Measurements from ENCODE around the gene FAM184A. TPM values are rescaled to one million over a fixed set of nuclear protein-coding genes. Genes with fewer than 3 reads are reported as not detected.
A peak's percentile ranks its signal among the peaks of the same experiment; 100 is the strongest.
"Not testable (repeated sequence)": the region's sequence is repeated elsewhere in the genome, so short reads cannot be mapped to it uniquely, and the experiment has no call there.

The FAM184A gene, protein sequence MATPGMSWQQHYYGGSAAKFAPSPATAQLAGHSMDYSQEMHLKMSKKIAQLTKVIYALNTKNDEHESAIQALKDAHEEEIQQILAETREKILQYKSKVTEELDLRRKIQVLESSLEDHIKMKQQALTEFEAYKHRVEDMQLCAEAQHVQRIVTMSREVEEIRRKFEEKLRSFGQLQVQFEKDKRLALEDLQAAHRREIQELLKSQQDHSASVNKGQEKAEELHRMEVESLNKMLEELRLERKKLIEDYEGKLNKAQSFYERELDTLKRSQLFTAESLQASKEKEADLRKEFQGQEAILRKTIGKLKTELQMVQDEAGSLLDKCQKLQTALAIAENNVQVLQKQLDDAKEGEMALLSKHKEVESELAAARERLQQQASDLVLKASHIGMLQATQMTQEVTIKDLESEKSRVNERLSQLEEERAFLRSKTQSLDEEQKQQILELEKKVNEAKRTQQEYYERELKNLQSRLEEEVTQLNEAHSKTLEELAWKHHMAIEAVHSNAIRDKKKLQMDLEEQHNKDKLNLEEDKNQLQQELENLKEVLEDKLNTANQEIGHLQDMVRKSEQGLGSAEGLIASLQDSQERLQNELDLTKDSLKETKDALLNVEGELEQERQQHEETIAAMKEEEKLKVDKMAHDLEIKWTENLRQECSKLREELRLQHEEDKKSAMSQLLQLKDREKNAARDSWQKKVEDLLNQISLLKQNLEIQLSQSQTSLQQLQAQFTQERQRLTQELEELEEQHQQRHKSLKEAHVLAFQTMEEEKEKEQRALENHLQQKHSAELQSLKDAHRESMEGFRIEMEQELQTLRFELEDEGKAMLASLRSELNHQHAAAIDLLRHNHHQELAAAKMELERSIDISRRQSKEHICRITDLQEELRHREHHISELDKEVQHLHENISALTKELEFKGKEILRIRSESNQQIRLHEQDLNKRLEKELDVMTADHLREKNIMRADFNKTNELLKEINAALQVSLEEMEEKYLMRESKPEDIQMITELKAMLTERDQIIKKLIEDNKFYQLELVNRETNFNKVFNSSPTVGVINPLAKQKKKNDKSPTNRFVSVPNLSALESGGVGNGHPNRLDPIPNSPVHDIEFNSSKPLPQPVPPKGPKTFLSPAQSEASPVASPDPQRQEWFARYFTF
- 3.8 and 4.8 TPM in 2 replicates for total RNA-seq (2014; rRNA removed; shearing (Covaris generic))

DNA sequence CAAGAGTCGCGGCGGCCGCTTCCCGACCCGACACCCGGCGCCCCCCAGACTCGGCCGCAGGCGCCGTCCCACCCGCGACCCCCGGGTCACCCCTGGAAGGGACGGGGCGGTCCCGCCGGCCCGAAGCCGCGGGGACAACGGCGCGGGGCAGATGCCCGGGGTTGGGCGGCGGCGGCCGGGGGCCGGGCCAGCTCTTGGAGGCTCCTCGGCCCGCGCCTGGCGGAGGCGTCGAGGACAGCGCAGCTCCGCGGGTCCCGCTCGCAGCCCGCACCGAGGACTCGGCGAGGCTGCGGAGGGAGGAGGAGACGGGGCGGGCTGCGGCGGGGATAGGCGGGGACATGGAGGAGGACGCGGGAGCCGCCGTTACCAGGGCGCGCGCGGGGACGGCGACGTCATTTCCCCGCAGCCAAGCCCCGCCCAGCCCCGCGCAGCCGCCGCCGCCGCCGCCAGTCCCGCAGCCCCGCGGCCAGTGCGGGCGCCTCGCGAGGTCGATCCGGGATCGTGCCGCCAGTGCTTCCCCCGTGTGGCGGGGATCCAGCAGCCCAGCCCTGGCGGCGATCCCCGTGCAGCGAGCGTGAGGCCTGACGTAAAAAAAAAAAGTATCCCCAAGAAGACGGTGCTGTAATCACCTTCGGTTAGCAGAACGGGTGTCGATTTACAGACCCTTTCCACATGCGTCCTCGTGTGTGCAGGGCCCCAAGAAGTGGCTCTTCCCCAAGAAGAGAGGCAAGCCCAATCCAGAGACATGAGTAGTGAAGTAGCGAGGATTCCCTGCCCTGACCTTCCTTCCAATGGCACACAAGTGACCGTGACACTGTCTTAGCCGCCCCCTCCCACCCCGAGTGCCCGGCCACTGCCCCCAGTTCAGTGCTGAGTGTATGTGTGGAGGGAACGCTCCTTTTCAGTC lies at the start of gene FAM184A:
FAM184A (minus strand) TSS at position 289 of the 907 bp plus-strand sequence. CDS start 365 bp downstream, outside the sequence.
- peak; percentile 72 for DNase-seq (ENCODE audit: low read depth)

DNA sequence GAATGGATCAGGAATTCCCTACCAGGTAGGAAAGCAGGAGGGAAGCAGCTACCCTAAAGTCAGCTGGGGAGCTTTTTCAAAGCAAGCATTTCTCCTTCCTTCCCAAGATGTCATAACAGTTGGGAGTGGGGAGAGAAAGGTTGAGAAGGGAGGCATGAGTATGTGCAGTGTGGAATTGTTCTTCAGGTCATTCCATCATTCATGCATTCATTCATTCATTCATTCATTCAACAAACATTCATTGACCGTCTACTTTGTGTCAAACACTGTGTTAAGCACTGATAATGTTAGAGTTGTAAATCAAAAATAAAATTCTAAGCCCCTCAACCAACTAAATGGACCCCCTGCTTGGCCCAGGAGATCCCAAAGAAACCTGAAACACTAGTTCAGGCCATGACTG lies 49.2 kb upstream of the FAM184A start:
- no peak for DNase-seq (ENCODE audit: low read depth)

DNA sequence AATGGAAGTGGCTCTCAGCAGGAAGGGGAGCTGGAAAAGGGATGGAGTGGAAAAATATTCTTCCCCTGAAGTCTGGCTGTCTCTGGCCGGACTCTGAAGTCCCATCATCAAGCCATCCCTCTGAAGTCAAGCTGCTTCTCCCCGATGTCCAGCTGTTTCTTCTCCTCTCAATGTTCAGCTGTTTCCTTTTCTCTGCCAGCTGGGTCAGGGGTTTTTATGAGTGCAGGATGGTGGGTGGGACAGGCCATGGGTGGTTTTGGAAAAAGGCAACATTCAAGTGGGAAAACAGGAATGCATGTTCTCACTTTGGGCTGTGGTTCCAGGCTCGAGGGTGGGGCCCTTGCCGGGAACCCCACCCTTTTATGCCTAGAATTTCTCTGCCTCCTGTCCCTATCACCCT lies 48.4 kb upstream of the FAM184A start:
- DNase-seq (ENCODE audit: low read depth): no peak

DNA sequence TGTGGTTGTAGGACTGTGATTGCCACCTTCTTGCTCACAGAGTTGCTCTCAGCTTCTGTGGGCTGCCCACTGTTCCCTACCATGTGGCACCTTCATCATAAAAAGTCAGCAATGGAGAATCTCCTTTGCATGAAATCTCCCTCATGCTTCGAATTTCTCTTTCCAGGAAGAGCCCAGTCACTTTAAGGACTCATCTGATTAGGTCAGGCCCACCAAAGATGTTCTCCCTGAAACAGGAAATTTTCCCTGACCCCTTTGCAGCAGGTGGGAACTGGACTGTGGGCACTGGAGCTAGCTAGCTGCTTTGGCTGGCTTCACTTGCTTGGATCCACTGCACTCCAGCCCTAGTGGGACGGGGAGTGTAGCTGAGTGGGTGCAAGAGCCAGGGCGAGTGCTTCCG lies 47.7 kb upstream of the FAM184A start:
- no peak for DNase-seq (ENCODE audit: low read depth)

DNA sequence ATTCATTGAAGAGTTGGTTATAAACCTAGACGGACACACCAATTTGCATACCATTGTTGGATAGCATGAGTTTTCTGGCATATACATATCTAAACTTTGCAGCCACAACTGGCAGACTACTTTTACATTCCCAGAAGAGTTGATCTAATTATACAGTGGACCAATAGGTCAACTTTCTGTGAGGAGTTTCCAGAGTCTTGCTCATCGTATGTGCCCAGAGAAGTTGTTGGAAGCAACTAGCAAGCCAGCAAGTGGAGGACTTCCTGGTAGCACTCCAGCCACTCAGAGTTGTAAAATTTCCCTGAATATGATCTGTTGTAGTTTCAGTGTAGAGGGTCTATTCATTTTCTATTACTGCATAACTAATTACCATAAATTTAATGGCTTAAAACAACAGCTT lies 47.1 kb upstream of the FAM184A start:
- DNase-seq (ENCODE audit: low read depth): no peak

DNA sequence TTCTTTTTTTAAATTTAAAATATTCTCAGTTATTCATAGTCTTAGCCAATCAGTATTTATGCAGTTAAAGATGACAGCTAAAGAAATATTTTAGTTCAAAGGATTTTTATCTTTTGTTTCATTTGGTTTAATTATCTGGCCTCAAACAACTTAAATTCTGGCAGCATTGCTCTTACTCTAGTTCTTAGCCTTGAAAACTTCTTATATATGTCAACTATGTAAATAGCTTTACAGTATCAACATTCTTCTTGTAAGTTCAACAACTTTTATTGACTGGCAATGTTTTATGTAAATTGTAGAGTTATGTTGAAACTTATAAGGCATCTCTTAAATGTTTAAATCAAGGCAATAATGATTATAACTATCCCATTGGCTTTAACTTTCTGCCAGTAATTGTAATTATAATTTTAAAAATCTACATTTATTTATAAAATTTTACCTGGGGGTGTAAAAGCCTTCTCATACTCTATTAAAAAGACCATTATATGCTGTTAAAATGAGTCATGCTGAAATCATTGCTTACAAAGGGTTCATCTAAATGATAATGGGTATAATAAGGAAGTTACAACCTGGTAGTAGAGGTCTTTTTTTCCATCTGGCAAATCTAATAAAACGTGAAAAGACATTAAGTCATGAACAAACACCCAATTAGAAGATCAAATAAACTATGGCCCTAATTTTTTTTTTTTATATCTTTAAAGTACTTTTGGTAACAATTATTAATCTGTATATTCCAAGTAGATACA lies 45.8 kb upstream of the FAM184A start:
- DNase-seq (ENCODE audit: low read depth): no peak

DNA sequence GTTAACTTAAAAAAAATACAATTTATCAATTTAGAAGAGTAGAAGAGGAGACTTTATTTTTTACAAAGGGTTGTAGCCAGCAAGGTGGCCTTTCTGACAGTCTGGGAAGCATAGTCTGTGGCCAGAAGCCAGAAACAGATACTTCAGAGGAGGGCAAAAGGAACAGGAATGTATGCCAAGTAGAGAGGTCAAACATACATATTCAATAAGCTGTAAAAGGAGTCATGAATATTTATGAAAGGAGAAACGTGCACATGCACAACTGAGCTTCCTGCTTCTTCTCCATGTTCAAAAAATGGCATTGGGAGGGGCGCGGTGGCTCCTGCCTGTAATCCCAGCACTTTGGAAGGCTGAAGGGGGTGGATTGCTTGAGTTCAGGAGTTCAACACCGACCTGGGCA lies 43.9 kb upstream of the FAM184A start:
- no peak for DNase-seq (ENCODE audit: low read depth)

DNA sequence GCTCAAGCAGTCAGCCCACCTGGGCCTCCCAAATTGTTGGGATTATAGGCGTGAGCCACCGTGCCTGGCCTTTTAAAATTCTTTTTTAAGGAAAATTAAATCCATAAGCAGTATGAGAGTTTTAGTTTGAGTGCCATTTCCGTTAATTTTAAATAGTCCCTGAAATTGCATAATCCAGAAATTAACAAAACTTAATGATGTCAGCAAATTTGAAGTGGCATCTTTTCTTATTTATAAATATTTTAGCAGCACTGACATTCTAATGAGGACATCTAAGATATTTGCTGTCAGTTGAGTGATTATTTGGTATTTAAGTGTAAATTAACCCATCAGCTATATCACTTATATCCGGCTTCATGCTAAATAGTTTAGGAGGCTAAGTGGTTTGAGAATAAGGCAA lies 42.9 kb upstream of the FAM184A start:
- no peak for DNase-seq (ENCODE audit: low read depth)

DNA sequence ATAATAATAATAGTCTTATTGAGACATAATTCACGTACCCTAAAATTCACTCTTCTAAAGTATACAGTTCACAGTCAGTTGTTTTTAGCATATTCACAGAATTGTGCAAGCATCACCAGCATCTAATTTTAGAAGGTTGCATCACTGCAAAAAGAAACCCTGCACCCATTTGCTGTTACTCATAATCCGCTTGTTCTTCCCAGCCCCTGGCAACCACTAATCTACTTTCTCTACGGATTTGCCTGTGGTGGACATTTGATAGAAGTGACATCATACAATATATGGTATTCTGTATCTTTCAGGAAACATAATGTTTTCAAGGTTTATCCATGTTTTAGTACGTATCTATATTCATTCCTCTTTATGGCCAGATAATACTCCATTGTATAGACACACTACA lies 41.5 kb upstream of the FAM184A start:
- DNase-seq (ENCODE audit: low read depth): peak; percentile 22

DNA sequence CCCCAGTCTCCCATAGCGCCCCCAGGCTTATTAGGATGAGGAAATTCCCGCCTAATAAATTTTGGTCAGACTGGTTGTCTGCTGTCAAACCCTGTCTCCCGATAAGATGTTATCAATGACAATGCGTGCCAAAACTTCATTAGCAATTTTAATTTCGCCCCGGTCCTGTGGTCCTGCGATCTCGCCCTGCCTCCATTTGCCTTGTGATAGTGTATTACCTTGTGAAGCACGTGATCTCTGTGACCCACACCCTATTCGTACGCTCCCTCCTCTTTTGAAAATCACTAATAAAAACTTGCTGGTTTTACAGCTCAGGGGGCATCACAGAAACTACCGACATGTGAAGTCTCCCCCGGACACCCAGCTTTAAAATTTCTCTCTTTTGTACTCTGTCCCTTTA lies 40.6 kb upstream of the FAM184A start:
- not testable (repeated sequence) for DNase-seq (ENCODE audit: low read depth)

DNA sequence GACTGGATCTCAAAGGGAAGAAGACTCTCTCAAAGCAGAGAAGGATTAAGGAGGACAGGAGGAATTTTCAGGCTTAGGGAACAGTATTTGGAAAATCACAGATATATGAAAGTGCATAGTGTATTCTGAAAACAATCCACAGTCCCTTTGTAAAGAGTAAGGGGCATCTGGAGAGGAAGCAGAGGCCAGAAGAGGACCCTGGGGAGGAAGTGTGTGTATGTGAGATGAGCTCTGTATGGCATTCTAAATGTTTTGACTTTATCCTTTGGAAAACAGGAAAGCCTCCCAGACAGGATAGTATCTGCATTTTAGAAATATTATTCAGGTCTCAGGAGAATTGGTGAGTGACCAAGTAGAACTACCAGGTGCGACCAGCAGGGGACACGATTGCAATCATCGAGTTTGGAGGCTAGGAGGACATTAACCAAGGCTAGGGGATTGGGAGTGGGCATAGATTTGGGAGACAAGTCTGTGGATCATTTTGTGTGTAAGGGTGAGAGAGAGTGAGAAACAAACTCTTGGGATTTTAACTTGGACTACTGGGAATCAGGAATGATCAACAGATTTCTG lies 38.3 kb upstream of the FAM184A start:
- no peak for DNase-seq (ENCODE audit: low read depth)

DNA sequence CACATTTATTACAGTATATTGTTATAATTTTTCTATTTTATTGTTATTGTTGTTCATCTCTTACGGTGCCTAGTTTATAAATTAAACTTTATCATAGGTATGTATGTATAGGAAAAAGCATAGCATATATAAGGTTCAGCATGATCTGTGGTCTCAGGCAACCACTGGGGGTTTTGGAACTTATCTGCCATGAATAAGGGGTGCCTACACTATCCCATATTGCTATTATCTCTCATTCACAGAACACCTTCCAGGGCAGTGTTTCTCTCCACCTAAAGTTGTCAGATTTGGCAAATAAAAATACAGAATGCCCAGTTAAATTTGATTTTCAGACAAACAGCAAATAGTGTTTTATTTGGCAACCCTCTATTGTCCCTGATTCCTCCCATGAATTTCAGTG lies 35.5 kb upstream of the FAM184A start:
- DNase-seq (ENCODE audit: low read depth): no peak

DNA sequence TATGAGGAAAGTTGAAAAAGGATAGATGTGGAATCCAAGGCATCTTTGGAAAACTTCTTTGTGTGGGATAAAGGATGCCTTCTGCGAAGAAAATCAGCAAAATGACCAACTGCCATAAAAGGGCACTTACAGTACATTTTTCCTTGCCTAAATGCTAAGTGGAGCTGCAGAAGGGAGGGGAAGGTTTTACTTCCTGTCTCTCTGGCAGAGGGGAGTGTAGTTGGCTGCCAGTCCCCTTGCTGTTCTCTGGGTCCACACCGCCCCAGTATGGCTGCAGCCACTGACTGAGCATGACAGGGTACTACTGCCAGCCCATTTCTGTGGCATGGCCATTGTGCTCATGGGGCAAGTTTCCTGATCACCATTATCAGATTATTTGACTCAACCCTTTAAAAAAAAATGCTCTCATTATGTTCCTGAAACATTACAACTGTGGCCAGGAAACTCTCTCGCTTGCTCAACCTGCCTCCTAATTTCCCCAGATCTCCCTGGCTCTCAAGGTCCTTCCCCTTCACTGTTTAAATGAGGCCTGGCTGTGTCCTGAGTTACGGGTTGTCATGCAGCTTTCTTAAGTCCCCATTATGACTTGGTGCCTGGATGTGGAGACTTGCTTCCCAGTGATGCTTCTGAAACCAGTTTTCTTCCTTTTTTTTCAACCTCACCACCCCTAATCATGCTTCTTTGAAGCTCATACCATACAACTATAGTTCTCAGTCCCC lies 34.5 kb upstream of the FAM184A start:
- peak; percentile 13 for DNase-seq (ENCODE audit: low read depth)

DNA sequence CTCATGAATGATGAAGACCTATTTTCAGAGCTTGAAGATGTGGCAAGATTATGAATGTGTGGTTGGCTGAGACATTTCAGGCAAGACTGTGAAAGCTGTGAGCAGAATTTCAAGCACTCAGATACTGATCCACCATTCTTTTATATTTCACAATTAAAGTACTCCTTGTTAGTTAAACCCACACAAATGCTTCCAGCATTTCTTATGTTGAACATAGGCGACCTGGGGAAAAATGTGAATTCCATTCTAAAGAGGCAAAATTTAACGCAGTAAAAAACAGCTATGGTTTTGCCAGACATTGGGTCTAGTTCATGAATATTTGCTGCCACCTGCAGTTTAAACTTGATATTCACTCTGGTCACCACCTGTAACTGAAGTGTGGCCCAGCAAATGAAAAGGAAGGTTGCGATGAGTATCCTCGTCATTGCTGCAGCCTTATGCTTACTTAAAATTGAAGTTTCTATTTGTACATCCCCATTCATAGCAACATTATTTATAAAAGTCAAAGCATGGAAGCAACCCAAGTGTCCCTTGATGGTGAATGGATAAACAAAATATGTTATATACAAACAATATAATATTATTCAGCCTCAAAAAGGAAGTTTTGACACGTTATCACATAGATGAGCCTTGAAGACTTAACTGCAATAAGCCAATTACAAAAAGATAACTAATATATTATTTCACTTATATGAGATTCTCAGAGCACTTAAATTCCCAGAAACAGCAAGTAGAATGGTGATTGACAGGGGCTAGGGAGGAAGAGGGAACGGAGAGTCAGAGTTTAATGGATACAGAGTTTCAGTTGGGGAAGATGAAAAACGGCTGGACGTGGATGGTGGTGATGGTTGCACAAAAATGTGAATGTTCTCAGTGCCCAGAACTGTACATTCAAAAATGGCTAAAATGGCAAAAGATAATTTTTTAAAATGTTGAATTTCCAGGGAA lies 32.4 kb upstream of the FAM184A start:
- DNase-seq (ENCODE audit: low read depth): peak; percentile 39

DNA sequence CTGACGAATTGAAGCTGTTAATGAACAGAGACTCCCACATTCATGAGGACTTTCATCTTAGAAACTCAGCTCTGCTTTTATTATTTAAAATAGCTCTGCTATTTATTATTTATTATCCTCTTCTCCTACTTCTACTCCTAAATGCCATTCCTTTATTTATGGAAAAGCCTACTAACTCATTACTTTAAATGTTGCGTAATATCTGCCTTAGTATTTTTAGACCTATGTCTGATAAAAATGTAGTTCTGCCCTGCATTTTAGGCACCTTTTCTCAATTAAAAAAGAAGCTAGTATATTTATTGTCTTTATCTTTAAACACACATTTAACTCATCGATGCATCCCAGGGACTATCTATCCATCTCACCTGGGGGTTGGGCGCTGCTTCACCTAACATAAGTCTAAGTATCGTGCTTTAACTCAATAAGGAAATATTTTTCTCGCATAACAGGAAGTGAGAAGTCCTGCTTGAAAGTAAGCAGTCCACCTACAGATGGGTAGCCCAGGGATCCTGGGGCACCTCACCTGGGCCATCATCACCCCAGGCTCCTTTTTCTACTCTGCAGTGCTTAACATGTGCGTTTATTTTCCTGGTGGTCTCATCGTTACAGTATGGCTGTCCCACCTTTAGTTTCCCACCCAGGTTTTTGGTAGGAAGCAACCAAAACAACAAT lies 31.3 kb upstream of the FAM184A start:
- no peak for DNase-seq (ENCODE audit: low read depth)

DNA sequence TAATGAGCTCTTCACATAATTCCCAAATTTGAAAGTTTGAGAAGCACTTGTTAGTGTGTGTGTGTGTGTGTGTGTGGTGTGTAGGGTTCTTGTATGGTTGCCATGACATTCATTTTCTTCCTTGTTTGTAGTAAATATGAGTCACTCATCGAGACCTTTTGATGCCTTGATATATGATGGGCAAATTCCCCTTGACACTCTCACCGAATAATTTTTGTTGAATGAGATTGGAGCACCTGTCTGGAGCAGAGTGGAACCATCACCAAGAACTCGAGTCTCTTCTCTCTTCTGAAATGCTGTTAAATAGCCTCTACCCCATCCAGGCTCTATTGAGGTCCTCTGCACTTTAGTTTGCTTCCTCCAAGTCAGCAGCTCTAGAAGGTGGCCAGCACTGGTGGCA lies 29.6 kb upstream of the FAM184A start:
- DNase-seq (ENCODE audit: low read depth): no peak

DNA sequence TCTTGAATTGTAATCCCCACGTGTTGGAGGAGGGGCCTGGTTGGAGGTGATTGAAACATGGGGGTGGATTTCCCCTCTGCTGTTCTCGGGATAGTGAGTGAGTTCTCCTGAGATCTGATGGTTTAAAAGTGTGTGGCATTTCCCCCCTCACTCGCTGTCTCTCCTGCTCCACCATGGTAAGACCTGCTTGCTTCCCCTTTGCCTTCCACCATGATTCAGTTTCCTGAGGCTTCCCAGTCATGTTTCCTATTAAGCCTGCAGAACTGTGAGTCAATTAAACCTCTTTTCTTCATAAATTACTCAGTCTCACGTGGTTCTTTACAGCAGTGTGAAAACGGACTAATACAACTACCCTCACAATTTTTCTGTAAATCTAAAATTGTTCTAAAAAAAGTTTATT lies 26.8 kb upstream of the FAM184A start:
- DNase-seq (ENCODE audit: low read depth): no peak

DNA sequence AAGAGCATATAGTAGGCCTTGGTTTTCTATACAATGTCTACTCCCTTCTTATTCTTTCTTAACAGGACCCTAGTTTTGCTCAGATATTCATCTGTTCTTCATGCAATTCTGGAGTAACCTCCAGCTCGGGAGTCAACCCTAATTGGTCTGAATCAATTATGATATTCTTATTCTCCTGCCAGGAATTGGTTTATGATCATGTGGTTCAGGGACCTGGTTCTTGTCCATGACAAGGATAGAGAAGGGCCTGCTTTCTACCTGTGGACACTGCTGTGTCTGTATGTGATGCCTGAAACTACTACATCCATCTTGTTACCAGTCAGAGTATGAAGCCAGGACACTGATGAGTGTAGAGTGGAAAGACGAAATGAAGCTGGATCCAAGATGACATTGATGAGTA lies 24.4 kb upstream of the FAM184A start:
- no peak for DNase-seq (ENCODE audit: low read depth)
